Activated T-cell treated with anti-CD3 and anti-CD28 coated beads, Interleukin-2, amount 50 U/mL, for 72 hours (primary cell): ENCODE data around the gene PHACTR3. TPM values are rescaled to one million over a fixed set of nuclear protein-coding genes. Genes with fewer than 3 reads are reported as not detected.

Experiments
- ATAC-seq, 2 donors: fragments of 150-1000 bp; cut with Tn5 transposase; replicated peaks in 1 of 2; 2 replicates each; pipeline ENCODE4 v1.10.0; 2021; ENCODE audit warnings: moderate library complexity in 2 of 2, mild to moderate bottlenecking in 1 of 2
- DNase-seq, 2 donors: peaks; one replicate each; pipeline ENCODE4 v3.0.0; 2021 to 2022; ENCODE audit warnings: mixed read lengths in 1 of 2
- H3K27ac Mint-ChIP-seq: one replicate; pipeline ENCODE4 v1.8.0; 2022; ENCODE audit warnings: mild to moderate bottlenecking, moderate library complexity, mixed read lengths
- H3K27me3 Mint-ChIP-seq: one replicate; pipeline ENCODE4 v1.8.0; 2022; ENCODE audit warnings: low read depth, mixed read lengths
- H3K36me3 Mint-ChIP-seq, 2 donors: one replicate each; pipeline ENCODE4 v1.8.0; 2022; ENCODE audit warnings: mixed read lengths in 2 of 2, mild to moderate bottlenecking in 1 of 2; ENCODE audit not compliant: insufficient read depth in 2 of 2
- H3K4me1 Mint-ChIP-seq: one replicate; pipeline ENCODE4 v1.8.0; 2022; ENCODE audit warnings: low read depth, mixed read lengths
- H3K4me3 Mint-ChIP-seq, 2 donors: one replicate each; pipeline ENCODE4 v1.8.0; 2022; ENCODE audit warnings: mild to moderate bottlenecking in 2 of 2, mixed read lengths in 2 of 2, moderate library complexity in 2 of 2
- H3K9me3 Mint-ChIP-seq, 2 donors: one replicate each; pipeline ENCODE4 v1.8.0; 2022; ENCODE audit warnings: mixed read lengths in 2 of 2
- total RNA-seq, 2 donors: library from RNA; stranded (reverse); gene quantifications; one replicate each; pipeline ENCODE4 v1.2.3, GENCODE V29; 2022

Gene PHACTR3
- total RNA-seq, 2 donors from 2014 or later = not detected

GRCh38 chr20:59624401-59624800 lies 20.1 kb downstream of the PHACTR3 start:
- H3K27ac Mint-ChIP-seq = no peak overlapping the region
- H3K4me3 Mint-ChIP-seq = no peak overlapping the region
- DNase-seq (no peak), ATAC-seq (no peak)
- H3K27me3 Mint-ChIP-seq = peaks cover 11% of the 10 kb centered on the region
- H3K4me1 Mint-ChIP-seq = no peaks in the 10 kb centered on the region
- H3K36me3 Mint-ChIP-seq = no peaks in the 10 kb centered on the region
- H3K9me3 Mint-ChIP-seq = no peaks in the 10 kb centered on the region

DNA sequence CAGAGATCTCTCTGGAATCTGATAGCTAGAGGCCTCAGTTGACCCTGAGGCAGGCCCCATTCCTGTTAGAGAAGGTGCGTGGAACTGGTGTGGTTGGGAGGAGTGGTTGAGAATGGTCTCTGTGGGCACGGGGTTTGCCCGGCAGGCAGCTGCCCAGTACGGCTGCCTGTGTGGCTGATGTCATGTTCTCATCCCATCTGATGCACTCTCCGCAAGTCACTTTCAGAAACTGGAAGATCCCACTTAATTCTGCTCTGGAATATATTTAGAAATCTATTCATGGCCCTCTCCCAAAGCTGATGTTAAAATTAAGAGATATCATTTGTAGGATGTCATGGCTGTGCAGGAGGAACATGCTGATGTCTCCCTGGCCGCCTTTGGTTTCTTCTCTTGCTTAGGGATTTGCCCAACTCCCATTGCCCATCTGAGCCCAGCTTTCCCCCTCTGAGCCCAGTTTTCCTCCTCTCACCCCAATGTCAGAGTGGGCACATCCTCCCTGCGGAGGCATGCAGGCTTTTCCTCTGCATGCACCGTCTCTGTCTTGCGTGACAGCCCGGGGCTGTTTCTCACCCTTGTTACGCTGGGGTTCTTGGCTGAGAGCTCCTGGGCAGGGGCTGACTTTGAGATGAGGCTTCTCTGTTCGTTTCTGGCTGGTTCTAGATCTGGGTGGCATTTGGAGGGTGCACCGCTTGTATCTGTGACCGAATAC lies 21.0 kb downstream of the PHACTR3 start:
- no peak overlapping the region for H3K27ac Mint-ChIP-seq
- DNase-seq (no peak), ATAC-seq (no peak)
- no peaks in the 10 kb centered on the region for H3K4me1 Mint-ChIP-seq
- no peaks in the 10 kb centered on the region for H3K9me3 Mint-ChIP-seq
- peaks cover 11% of the 10 kb centered on the region for H3K27me3 Mint-ChIP-seq
- H3K4me3 Mint-ChIP-seq = no peak overlapping the region
- H3K36me3 Mint-ChIP-seq = no peaks in the 10 kb centered on the region

GRCh38 chr20:59627298-59627697 lies 23.0 kb downstream of the PHACTR3 start:
- Mint-ChIP-seq H3K27me3 (peaks cover 6% of the 10 kb centered on the region), H3K4me3 (no peak overlapping the region), H3K27ac (no peak overlapping the region), H3K4me1 (no peaks in the 10 kb centered on the region), H3K9me3 (no peaks in the 10 kb centered on the region), H3K36me3 (no peaks in the 10 kb centered on the region)
- no peak for ATAC-seq
- DNase-seq = no peak

DNA sequence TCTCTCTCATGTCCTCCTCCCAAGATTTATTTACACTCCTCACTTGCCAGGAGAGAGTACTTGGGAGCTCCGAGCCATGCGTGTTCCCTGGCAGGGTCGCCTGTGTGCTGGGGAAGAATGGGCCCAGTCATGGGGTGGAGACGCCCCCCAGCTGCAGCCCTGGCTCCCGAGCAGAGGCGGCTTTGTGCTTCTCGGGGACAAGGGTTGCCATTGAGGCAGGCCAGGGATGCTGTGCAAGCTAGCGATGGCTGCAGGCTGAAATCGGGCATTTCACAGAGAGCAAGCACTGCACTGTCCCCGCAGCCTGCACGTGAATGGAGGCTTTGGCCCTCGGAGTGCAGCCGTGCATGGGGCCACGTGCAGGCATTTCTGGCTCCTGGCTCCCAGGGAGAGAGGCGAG lies 23.8 kb downstream of the PHACTR3 start:
- H3K36me3 Mint-ChIP-seq = no peaks in the 10 kb centered on the region
- no peak for ATAC-seq
- DNase-seq = no peak
- no peaks in the 10 kb centered on the region for H3K9me3 Mint-ChIP-seq
- H3K27ac Mint-ChIP-seq = no peak overlapping the region
- no peaks in the 10 kb centered on the region for H3K4me1 Mint-ChIP-seq
- H3K27me3 Mint-ChIP-seq = peaks cover 6% of the 10 kb centered on the region
- H3K4me3 Mint-ChIP-seq = no peak overlapping the region

GRCh38 chr20:59629141-59630045 lies 25.1 kb downstream of the PHACTR3 start:
- no peak overlapping the region for H3K4me3 Mint-ChIP-seq
- H3K4me1 Mint-ChIP-seq = no peaks in the 10 kb centered on the region
- no peak overlapping the region for H3K27ac Mint-ChIP-seq
- no peaks in the 10 kb centered on the region for H3K9me3 Mint-ChIP-seq
- DNase-seq (no peak), ATAC-seq (no peak)
- H3K36me3 Mint-ChIP-seq = no peaks in the 10 kb centered on the region
- H3K27me3 Mint-ChIP-seq = peaks cover 6% of the 10 kb centered on the region

DNA sequence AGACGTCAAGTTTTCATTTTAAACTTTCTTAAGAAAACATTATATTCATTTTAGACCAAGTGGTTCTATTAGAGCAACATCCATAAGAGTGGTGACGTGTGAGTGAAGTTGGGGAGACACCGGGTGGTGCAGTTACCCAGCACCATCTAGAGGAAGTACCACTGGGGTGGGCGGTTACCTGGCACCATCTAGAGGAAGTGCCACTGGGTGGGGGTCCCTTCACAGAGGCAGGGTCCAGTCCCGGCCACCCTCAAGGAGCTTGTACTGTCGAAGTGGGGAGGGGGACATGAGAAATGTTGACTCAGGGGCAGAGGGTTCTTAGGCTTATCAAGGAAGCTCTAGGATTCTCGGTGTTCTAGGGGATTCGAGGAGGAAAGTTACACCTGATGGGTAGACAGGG lies 26.2 kb downstream of the PHACTR3 start:
- Mint-ChIP-seq H3K27ac (no peak overlapping the region), H3K36me3 (no peaks in the 10 kb centered on the region)
- no peak for ATAC-seq

GRCh38 chr20:59631751-59632540 lies 27.6 kb downstream of the PHACTR3 start:
- H3K27me3 Mint-ChIP-seq = peaks cover 13% of the 10 kb centered on the region
- no peak overlapping the region for H3K27ac Mint-ChIP-seq
- no peaks in the 10 kb centered on the region for H3K9me3 Mint-ChIP-seq
- H3K36me3 Mint-ChIP-seq = no peaks in the 10 kb centered on the region
- no peak for ATAC-seq
- no peaks in the 10 kb centered on the region for H3K4me1 Mint-ChIP-seq
- no peak for DNase-seq
- no peak overlapping the region for H3K4me3 Mint-ChIP-seq

More for the DNA sequence above, 26.2 kb downstream of the PHACTR3 start:
- Mint-ChIP-seq H3K4me1 (no peaks in the 10 kb centered on the region), H3K27me3 (peaks cover 10% of the 10 kb centered on the region), H3K9me3 (no peaks in the 10 kb centered on the region), H3K4me3 (no peak overlapping the region)
- no peak for DNase-seq

DNA sequence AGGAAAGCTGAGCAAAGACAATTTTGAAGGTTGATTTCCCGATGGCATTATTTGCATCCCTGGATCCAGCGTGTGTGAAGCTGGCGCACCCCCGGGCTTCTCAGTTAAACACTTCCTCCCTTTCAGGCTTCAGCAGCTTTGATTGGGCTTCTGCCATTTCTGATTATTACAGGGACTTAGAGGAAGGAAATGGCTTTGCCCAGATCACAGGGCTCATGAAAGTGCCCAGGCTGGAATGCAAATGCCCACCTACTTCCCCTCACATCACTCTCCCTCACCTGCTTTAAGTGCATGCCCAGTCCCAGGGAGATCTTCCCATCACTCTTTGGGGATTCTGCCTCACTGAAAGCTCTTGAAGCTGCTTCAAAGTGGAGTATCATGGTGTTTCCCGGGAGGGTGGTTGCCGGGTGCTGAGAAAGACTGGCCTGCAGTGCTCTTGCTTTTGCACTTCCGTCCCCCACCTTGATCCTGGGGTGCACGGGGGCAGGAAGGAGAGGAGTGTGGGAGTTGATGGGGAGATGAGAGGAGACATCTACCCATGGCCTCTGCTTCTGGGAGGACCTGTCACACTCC lies 28.3 kb downstream of the PHACTR3 start:
- no peaks in the 10 kb centered on the region for H3K36me3 Mint-ChIP-seq
- DNase-seq (no peak), ATAC-seq (no peak)
- peaks cover 18% of the 10 kb centered on the region for H3K27me3 Mint-ChIP-seq
- H3K4me1 Mint-ChIP-seq = no peaks in the 10 kb centered on the region
- no peaks in the 10 kb centered on the region for H3K9me3 Mint-ChIP-seq
- no peak overlapping the region for H3K4me3 Mint-ChIP-seq
- no peak overlapping the region for H3K27ac Mint-ChIP-seq

DNA sequence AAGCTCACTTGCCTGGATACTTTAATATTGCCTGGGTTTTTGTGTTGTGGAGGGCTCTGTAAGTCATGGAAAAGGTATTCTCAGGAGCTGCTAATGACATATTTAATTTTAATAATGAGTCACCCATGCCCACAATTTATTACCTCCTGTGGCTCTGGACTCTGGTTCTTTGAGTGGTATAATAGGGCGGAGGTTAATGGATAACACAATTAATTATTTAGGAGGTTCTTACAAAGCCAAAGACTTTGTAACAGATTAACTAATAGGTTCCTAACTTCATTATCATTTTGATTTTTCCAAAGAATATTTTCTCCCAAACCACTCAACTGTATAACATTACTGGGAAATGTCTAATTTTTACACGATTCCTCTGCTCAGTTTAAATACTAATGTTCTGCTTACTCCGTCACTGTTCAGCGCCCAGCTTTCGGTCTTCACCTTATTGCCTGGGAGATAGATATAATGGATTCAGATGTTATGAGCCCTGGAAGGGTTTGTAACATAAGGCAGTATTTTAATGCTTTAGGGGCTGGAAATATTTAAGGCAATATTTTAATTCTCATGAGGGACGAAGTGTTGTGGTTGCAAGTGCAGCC lies 29.4 kb downstream of the PHACTR3 start:
- Mint-ChIP-seq H3K27ac (no peak overlapping the region), H3K36me3 (no peaks in the 10 kb centered on the region), H3K27me3 (peaks cover 20% of the 10 kb centered on the region), H3K9me3 (peaks cover 1 to 2% of the 10 kb centered on the region in 2 donors), H3K4me3 (no peak overlapping the region), H3K4me1 (no peaks in the 10 kb centered on the region)
- ATAC-seq (no peak), DNase-seq (no peak)

- Mint-ChIP-seq H3K27me3 (peaks cover 17% of the 10 kb centered on the region), H3K4me1 (no peaks in the 10 kb centered on the region)
- ATAC-seq = no peak
These were observed 30.2 kb downstream of the PHACTR3 start for GRCh38 chr20:59634435-59635005.

DNA sequence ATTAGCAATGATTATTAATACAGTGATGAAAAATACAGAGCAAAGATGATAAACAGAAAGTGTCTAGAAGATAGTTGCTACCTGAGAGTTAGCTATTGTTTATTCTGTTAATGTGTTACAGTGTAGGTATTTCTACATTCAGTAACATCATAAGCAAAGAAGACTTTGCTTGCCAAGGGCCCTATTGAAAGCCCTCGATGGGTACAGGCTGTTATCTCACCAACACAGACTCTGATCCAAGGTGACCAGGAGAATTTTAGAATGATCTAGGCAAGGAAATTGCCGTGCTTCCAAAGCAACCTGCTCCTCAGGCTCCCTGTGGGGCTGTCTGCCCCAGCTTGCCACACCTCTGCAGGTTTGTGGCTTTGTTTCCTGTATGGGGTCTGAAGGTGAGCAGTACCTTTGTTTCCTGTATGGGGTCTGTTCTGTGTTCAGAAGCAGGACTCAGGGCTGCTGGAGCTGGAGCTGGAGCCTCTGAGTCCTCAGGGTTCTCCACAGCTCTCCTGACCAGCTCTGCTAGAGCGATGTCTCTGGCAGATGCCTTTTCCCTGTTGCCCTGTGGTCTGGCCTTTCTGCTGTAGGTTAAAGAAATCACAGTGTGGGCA lies 32.5 kb downstream of the PHACTR3 start:
- Mint-ChIP-seq H3K27ac (no peak overlapping the region), H3K4me3 (no peak overlapping the region), H3K4me1 (no peaks in the 10 kb centered on the region), H3K9me3 (peaks cover 2 to 4% of the 10 kb centered on the region in 2 donors), H3K27me3 (peaks cover 14% of the 10 kb centered on the region), H3K36me3 (no peaks in the 10 kb centered on the region)
- no peak for ATAC-seq
- no peak for DNase-seq

More at GRCh38 chr20:59634435-59635005, 30.2 kb downstream of the PHACTR3 start:
- no peak for DNase-seq
- Mint-ChIP-seq H3K4me3 (no peak overlapping the region), H3K27ac (no peak overlapping the region), H3K36me3 (no peaks in the 10 kb centered on the region), H3K9me3 (peaks cover 2 to 4% of the 10 kb centered on the region in 2 donors)

DNA sequence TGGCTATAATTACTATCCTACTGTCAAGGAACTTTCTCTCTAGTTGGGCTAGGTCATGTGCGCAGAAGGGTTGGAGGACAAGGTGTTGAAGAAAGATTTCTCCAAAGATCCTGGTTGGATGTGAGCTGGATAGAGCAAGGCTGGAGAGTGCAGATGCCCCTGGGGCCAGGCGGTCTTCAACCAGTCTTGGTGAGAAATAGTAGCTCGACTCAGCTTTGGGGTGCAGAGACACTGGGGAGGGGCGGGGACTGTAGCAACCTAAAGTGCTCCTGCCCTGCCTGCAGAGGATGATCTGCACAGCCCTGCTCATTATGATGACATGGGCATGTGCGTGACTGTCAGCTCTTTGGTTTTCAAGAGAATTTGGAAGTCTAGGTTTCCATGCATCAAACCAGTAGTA lies 35.9 kb downstream of the PHACTR3 start:
- Mint-ChIP-seq H3K4me1 (no peaks in the 10 kb centered on the region), H3K9me3 (peaks cover 2 to 4% of the 10 kb centered on the region in 2 donors), H3K27ac (no peak overlapping the region), H3K4me3 (no peak overlapping the region), H3K36me3 (no peaks in the 10 kb centered on the region), H3K27me3 (peaks cover 12% of the 10 kb centered on the region)
- DNase-seq (no peak), ATAC-seq (no peak)
